ENCODE data around the gene IFI6.
"Not testable (repeated sequence)": the region's sequence is repeated elsewhere in the genome, so short reads cannot be mapped to it uniquely, and the experiment has no call there.

IFI6 gene

GRCh38 chr1:27710574-27710973 is 38.6 kb upstream of the IFI6 start:
- H3K36me3 Mint-ChIP-seq (ENCODE audit: low read depth) = no peaks in the 10 kb centered on the region
- H3K4me3 Mint-ChIP-seq = no peak overlapping the region

DNA sequence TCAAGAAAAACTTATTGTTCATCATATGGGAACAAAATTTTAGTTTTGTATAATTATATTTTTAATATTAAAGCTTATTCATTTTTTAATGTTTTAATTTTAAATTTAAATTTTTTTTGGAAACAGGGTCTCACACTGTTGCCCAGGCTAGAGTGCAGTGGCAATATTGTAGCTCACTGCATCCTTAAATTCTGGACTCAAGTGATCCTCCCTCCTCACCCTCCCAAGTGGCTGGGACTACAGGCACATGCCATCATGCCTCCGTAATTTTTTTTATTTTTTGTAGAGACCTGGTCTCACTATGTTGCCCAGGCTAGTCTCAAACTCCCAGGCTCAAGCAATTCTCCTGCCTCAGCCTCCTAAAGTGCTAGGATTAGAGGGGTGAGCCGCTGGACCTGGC is 33.6 kb upstream of the IFI6 start:
- TF ChIP-seq CTCF (IDR thresholded peaks at IDR 0.05) = no peak
- Mint-ChIP-seq H3K36me3 (ENCODE audit: low read depth) (peaks cover 7% of the 10 kb centered on the region), H3K9me3 (peaks cover 37% of the 10 kb centered on the region), H3K4me3 (no peak overlapping the region), H3K4me1 (no peaks in the 10 kb centered on the region), H3K27ac (no peak overlapping the region), H3K27me3 (ENCODE audit: low read depth, poor library complexity) (peaks cover 7% of the 10 kb centered on the region)
- no peak for DNase-seq

More at GRCh38 chr1:27710574-27710973, 38.6 kb upstream of the IFI6 start:
- no peak for DNase-seq
- peaks cover 11% of the 10 kb centered on the region for H3K27me3 Mint-ChIP-seq (ENCODE audit: low read depth, poor library complexity)
- peaks cover 12% of the 10 kb centered on the region for H3K9me3 Mint-ChIP-seq
- no peak for TF ChIP-seq CTCF (IDR thresholded peaks at IDR 0.05)
- H3K4me1 Mint-ChIP-seq = peaks cover 19% of the 10 kb centered on the region
- no peak overlapping the region for H3K27ac Mint-ChIP-seq

DNA sequence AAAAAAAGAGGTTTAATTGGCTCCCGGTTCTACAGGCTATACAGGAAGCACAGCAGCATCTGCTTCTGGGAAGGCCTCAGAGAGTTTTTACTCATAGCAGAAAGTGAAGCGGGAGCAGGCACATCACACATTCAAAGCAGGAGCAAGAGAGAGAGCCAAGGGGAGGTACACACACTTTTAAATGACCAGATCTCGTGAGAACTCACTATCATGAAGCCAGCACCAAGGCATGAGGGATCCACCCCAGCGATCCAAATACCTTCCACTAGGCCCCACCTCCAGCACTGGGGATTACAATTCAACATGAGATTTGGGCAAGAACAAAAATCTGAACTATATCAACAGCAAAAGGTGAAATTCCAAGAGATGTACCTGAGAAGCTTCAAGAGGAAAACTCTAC is 33.0 kb upstream of the IFI6 start:
- Mint-ChIP-seq H3K36me3 (ENCODE audit: low read depth) (peaks cover 7% of the 10 kb centered on the region), H3K9me3 (peaks cover 37% of the 10 kb centered on the region), H3K4me1 (no peaks in the 10 kb centered on the region), H3K27ac (no peak overlapping the region), H3K4me3 (no peak overlapping the region), H3K27me3 (ENCODE audit: low read depth, poor library complexity) (peaks cover 7% of the 10 kb centered on the region)
- DNase-seq = no peak
- TF ChIP-seq CTCF (IDR thresholded peaks at IDR 0.05) = no peak

DNA sequence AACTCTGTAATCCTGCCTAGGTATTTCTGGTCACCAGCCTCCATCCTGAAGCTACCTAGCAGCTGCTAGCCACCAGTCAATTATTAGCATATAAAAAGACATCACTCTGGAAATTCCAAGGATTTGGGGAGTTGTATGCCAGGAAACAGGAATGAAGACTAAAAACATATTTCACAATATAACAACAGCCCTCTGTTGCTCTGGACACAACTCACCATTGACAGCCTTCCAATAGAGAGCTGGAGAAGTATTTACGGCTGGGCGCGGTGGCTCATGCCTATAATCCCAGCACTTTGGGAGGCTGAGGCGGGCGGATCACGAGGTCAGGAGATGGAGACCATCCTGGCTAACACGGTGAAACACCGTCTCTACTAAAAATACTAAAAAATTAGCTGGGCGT is 24.8 kb upstream of the IFI6 start:
- H3K27me3 Mint-ChIP-seq (ENCODE audit: low read depth, poor library complexity); H3K4me3 Mint-ChIP-seq; H3K36me3 Mint-ChIP-seq (ENCODE audit: low read depth); H3K27ac Mint-ChIP-seq; DNase-seq; H3K4me1 Mint-ChIP-seq: not testable (repeated sequence)
- peaks cover 23% of the 10 kb centered on the region for H3K9me3 Mint-ChIP-seq

DNA sequence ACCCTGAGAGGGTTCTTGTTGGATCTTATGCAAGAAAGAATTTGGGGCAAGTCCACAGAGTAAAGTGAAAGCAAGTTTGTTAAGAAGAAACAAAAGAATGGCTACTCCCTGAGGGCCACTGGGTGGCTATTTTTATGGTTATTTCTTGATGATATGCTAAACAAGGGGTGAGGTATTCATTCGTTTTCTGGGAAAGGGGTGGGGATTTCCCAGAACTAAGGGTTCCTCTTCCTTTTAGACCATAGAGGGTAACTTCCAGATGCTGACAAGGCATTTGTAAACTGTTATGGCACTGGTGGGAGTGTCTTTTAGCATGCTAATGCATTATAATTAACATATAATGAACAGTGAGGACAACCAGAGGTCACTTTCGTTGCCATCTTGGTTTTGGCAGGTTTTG is 18.2 kb upstream of the IFI6 start:
- TF ChIP-seq CTCF (IDR thresholded peaks at IDR 0.05) = no peak
- H3K36me3 Mint-ChIP-seq (ENCODE audit: low read depth) = no peaks in the 10 kb centered on the region
- H3K27ac Mint-ChIP-seq = no peak overlapping the region
- no peak for DNase-seq
- peaks cover 24% of the 10 kb centered on the region for H3K4me1 Mint-ChIP-seq
- H3K27me3 Mint-ChIP-seq (ENCODE audit: low read depth, poor library complexity) = no peaks in the 10 kb centered on the region
- no peak overlapping the region for H3K4me3 Mint-ChIP-seq
- H3K9me3 Mint-ChIP-seq = peaks cover 21% of the 10 kb centered on the region

- no peak for TF ChIP-seq CTCF (IDR thresholded peaks at IDR 0.05)
- Mint-ChIP-seq H3K4me3 (no peak overlapping the region), H3K36me3 (ENCODE audit: low read depth) (no peaks in the 10 kb centered on the region), H3K27me3 (ENCODE audit: low read depth, poor library complexity) (no peaks in the 10 kb centered on the region), H3K27ac (no peak overlapping the region), H3K9me3 (peaks cover 21% of the 10 kb centered on the region), H3K4me1 (peaks cover 24% of the 10 kb centered on the region)
- DNase-seq = no peak
Observed at GRCh38 chr1:27689423-27690173, 17.6 kb upstream of the IFI6 start.
